GM23338 (cell line): ENCODE data around the gene COL25A1. TPM values are rescaled to one million over a fixed set of nuclear protein-coding genes. Genes with fewer than 3 reads are reported as not detected.

Source experiments
- ATAC-seq: fragments of 200-7000 bp; cut with Tn5 transposase; 3 replicates; pipeline ENCODE4 v1.9.1; 2020
- DNase-seq: peaks from one replicate; pipeline ENCODE4 v3.0.0-alpha.2; 2015; ENCODE audit warnings: low spot score
- H2AFZ ChIP-seq: fragments of 200-600 bp; sonication (generic); 2 replicates; pipeline ENCODE4 v1.8.0; 2016; ENCODE audit warnings: antibody characterized with exemption, mild to moderate bottlenecking, moderate library complexity
- H3F3A ChIP-seq: fragments of 200-600 bp; sonication (generic); replicated peaks from 2 replicates; pipeline ENCODE4 v1.8.0; 2017; ENCODE audit warnings: antibody characterized with exemption, mixed run types, low read depth
- H3K27ac ChIP-seq: fragments of 200-600 bp; sonication (generic); 2 replicates; pipeline ENCODE4 v1.6.1; 2016; ENCODE audit warnings: low read depth
- H3K27me3 ChIP-seq: fragments of 200-600 bp; sonication (generic); 2 replicates; pipeline ENCODE4 v1.8.0; 2016; ENCODE audit warnings: mild to moderate bottlenecking, mixed run types, moderate library complexity; ENCODE audit not compliant: insufficient read depth
- H3K36me3 ChIP-seq: fragments of 200-600 bp; sonication (generic); 2 replicates; pipeline ENCODE4 v1.8.0; 2016; ENCODE audit warnings: mild to moderate bottlenecking; ENCODE audit not compliant: insufficient read depth
- H3K4me1 ChIP-seq: fragments of 200-600 bp; sonication (generic); 2 replicates; pipeline ENCODE4 v1.8.0; 2016; ENCODE audit warnings: mild to moderate bottlenecking, moderate library complexity; ENCODE audit not compliant: insufficient read depth
- H3K4me2 ChIP-seq: fragments of 200-600 bp; sonication (generic); 2 replicates; pipeline ENCODE4 v1.7.1; 2017; ENCODE audit warnings: mixed run types
- H3K4me3 ChIP-seq: fragments of 200-600 bp; sonication (generic); 2 replicates; pipeline ENCODE4 v1.6.1; 2016; ENCODE audit warnings: mixed run types
- H3K79me2 ChIP-seq: fragments of 200-600 bp; sonication (generic); replicated peaks from 2 replicates; pipeline ENCODE4 v1.8.0; 2017; ENCODE audit warnings: mild to moderate bottlenecking; ENCODE audit not compliant: insufficient read depth
- H3K9me2 ChIP-seq: fragments of 200-600 bp; sonication (generic); 2 replicates; pipeline ENCODE4 v1.8.0; 2017; ENCODE audit not compliant: insufficient read depth
- H4K20me1 ChIP-seq: fragments of 200-600 bp; sonication (generic); replicated peaks from 2 replicates; pipeline ENCODE4 v1.8.0; 2017; ENCODE audit warnings: mild to moderate bottlenecking; ENCODE audit not compliant: insufficient read depth
- H3K27ac Mint-ChIP-seq: 2 replicates; pipeline ENCODE4 v1.8.0; 2020; ENCODE audit warnings: inconsistent platforms, mild to moderate bottlenecking, moderate library complexity, mixed read lengths
- H3K27me3 Mint-ChIP-seq: 3 replicates; pipeline ENCODE4 v1.8.0; 2022; ENCODE audit warnings: low read depth, mild to moderate bottlenecking, moderate library complexity, mixed read lengths, inconsistent platforms; ENCODE audit not compliant: insufficient read depth, poor library complexity
- H3K36me3 Mint-ChIP-seq: 3 replicates; pipeline ENCODE4 v1.8.0; 2021; ENCODE audit warnings: low read depth, mild to moderate bottlenecking, inconsistent platforms, moderate library complexity, mixed read lengths
- H3K4me1 Mint-ChIP-seq: 3 replicates; pipeline ENCODE4 v1.8.0; 2020; ENCODE audit warnings: mild to moderate bottlenecking, inconsistent platforms, mixed read lengths
- H3K4me3 Mint-ChIP-seq: 3 replicates; pipeline ENCODE4 v1.8.0; 2021; ENCODE audit warnings: moderate library complexity, mild to moderate bottlenecking, inconsistent platforms, mixed read lengths
- H3K9me3 Mint-ChIP-seq: 3 replicates; pipeline ENCODE4 v1.8.0; 2020; ENCODE audit warnings: moderate library complexity, mild to moderate bottlenecking, inconsistent platforms, mixed read lengths
- CREB1 ChIP-seq: fragments of 250-450 bp; sonication (Bioruptor Pico); IDR thresholded peaks from 2 replicates; pipeline ENCODE4 v1.5.0; 2020; ENCODE audit warnings: low read depth, mild to moderate bottlenecking, moderate library complexity
- EZH2 ChIP-seq: fragments of 200-600 bp; sonication (generic); IDR thresholded peaks from one replicate; pipeline ENCODE4 v1.8.0; 2017; ENCODE audit warnings: antibody characterized with exemption, mild to moderate bottlenecking, low read depth; ENCODE audit not compliant: unreplicated experiment
- EZH2phosphoT487 ChIP-seq: fragments of 200-600 bp; sonication (generic); IDR thresholded peaks from one replicate; pipeline ENCODE4 v1.8.1; 2018; ENCODE audit warnings: antibody characterized with exemption; ENCODE audit not compliant: unreplicated experiment
- JUNB ChIP-seq: IDR thresholded peaks from one replicate; pipeline ENCODE4 v1.6.1; 2016; ENCODE audit warnings: antibody characterized with exemption; ENCODE audit not compliant: unreplicated experiment
- NANOG ChIP-seq: IDR thresholded peaks from 2 replicates; pipeline ENCODE4 v1.6.1; 2016; ENCODE audit warnings: antibody characterized with exemption, borderline replicate concordance
- POLR2AphosphoS5 ChIP-seq: IDR thresholded peaks from 2 replicates; pipeline ENCODE4 v1.6.1; 2016; ENCODE audit warnings: antibody characterized with exemption, low read depth
- REST ChIP-seq: IDR thresholded peaks from one replicate; pipeline ENCODE4 v1.6.1; 2018; ENCODE audit warnings: antibody characterized with exemption; ENCODE audit not compliant: unreplicated experiment
- STAT1 ChIP-seq: IDR thresholded peaks from one replicate; pipeline ENCODE4 v1.6.1; 2016; ENCODE audit warnings: antibody characterized with exemption; ENCODE audit not compliant: unreplicated experiment
- ZNF114 ChIP-seq: fragments of 250-450 bp; sonication (Bioruptor Pico); IDR thresholded peaks from 2 replicates; pipeline ENCODE4 v1.5.0; 2020; ENCODE audit warnings: mild to moderate bottlenecking, moderate library complexity
- ZNF331 ChIP-seq: fragments of 250-450 bp; sonication (Bioruptor Pico); IDR thresholded peaks from 2 replicates; pipeline ENCODE4 v1.5.0; 2020; ENCODE audit warnings: low read depth, mild to moderate bottlenecking, moderate library complexity
- polyA plus RNA-seq: library from polyadenylated mRNA; unstranded; fragments of >200 nt; fragmentation: Nextera tagmentation; extraction: Ambion mirVana; gene quantifications from 2 replicates; pipeline ENCODE4 v1.2.1, GENCODE V29; 2016
- total RNA-seq: library from RNA; depleted of rRNA; stranded (reverse); fragments of >200 nt; shearing (Covaris generic); gene quantifications from 2 replicates; pipeline ENCODE4 v1.2.3, GENCODE V29; 2014
- TF ChIP-seq, protein P1 (sequence below): IDR thresholded peaks from 2 replicates; pipeline ENCODE4 v1.6.1; 2016; ENCODE audit warnings: antibody characterized with exemption
- TF ChIP-seq, protein P2 (sequence below), 2 experiments: fragments of 200-600 bp in 1 of 2; sonication (generic) in 1 of 2; conservative IDR thresholded peaks; 2 replicates each; pipeline versions ENCODE4 v1.5.1 to v1.6.1; 2016 to 2017; ENCODE audit warnings: antibody characterized with exemption in 2 of 2, low read depth in 2 of 2, mild to moderate bottlenecking in 2 of 2, moderate library complexity in 1 of 2
- TF ChIP-seq, protein P3 (sequence below): fragments of 250-450 bp; sonication (Bioruptor Pico); IDR thresholded peaks from 2 replicates; pipeline ENCODE4 v1.5.0; 2020; ENCODE audit warnings: mild to moderate bottlenecking, moderate library complexity

The COL25A1 gene
- total and polyA plus RNA-seq, 2 experiments from 2014 or later = 3.9 to 5.6 TPM

GRCh38 chr4:108965472-108966076 lies 336.9 kb downstream of the COL25A1 start:
- H2AFZ ChIP-seq = no peak overlapping the region
- no peak overlapping the region for H3K4me2 ChIP-seq
- H3K27me3 ChIP-seq = no peaks in the 10 kb centered on the region
- no peaks in the 10 kb centered on the region for H3K9me2 ChIP-seq
- no peak for DNase-seq
- H3K4me3 ChIP-seq = no peak overlapping the region
- Mint-ChIP-seq H3K4me1 (peaks cover 13% of the 10 kb centered on the region; the same call in 2 of the 3 replicates), H3K4me3 (no peak overlapping the region), H3K36me3 (no peaks in the 10 kb centered on the region), H3K27me3 (peaks cover 2% of the 10 kb centered on the region), H3K27ac (no peak overlapping the region), H3K9me3 (no peaks in the 10 kb centered on the region)
- H3K79me2 ChIP-seq = no peaks in the 10 kb centered on the region
- H3K4me1 ChIP-seq = no peaks in the 10 kb centered on the region
- H3K27ac ChIP-seq = no peak overlapping the region
- H3F3A ChIP-seq = no peaks in the 10 kb centered on the region
- H3K36me3 ChIP-seq = no peaks in the 10 kb centered on the region
- TF ChIP-seq REST (no peak), ZNF331 (CRISPR knock-in tag) (no peak), EZH2 (no peak), JUNB (no peak), CREB1 (CRISPR knock-in tag) (no peak), NANOG (no peak), STAT1 (no peak), EZH2phosphoT487 (no peak), ZNF114 (CRISPR knock-in tag) (no peak), POLR2AphosphoS5 (no peak)
- TF ChIP-seq, protein P1, sequence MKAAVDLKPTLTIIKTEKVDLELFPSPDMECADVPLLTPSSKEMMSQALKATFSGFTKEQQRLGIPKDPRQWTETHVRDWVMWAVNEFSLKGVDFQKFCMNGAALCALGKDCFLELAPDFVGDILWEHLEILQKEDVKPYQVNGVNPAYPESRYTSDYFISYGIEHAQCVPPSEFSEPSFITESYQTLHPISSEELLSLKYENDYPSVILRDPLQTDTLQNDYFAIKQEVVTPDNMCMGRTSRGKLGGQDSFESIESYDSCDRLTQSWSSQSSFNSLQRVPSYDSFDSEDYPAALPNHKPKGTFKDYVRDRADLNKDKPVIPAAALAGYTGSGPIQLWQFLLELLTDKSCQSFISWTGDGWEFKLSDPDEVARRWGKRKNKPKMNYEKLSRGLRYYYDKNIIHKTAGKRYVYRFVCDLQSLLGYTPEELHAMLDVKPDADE = no peak
- TF ChIP-seq, protein P2, sequence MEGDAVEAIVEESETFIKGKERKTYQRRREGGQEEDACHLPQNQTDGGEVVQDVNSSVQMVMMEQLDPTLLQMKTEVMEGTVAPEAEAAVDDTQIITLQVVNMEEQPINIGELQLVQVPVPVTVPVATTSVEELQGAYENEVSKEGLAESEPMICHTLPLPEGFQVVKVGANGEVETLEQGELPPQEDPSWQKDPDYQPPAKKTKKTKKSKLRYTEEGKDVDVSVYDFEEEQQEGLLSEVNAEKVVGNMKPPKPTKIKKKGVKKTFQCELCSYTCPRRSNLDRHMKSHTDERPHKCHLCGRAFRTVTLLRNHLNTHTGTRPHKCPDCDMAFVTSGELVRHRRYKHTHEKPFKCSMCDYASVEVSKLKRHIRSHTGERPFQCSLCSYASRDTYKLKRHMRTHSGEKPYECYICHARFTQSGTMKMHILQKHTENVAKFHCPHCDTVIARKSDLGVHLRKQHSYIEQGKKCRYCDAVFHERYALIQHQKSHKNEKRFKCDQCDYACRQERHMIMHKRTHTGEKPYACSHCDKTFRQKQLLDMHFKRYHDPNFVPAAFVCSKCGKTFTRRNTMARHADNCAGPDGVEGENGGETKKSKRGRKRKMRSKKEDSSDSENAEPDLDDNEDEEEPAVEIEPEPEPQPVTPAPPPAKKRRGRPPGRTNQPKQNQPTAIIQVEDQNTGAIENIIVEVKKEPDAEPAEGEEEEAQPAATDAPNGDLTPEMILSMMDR (conservative IDR thresholded peaks at IDR 0.05; ENCODE audit: low read depth in 2 of 2) = no peak
- TF ChIP-seq, protein P3, sequence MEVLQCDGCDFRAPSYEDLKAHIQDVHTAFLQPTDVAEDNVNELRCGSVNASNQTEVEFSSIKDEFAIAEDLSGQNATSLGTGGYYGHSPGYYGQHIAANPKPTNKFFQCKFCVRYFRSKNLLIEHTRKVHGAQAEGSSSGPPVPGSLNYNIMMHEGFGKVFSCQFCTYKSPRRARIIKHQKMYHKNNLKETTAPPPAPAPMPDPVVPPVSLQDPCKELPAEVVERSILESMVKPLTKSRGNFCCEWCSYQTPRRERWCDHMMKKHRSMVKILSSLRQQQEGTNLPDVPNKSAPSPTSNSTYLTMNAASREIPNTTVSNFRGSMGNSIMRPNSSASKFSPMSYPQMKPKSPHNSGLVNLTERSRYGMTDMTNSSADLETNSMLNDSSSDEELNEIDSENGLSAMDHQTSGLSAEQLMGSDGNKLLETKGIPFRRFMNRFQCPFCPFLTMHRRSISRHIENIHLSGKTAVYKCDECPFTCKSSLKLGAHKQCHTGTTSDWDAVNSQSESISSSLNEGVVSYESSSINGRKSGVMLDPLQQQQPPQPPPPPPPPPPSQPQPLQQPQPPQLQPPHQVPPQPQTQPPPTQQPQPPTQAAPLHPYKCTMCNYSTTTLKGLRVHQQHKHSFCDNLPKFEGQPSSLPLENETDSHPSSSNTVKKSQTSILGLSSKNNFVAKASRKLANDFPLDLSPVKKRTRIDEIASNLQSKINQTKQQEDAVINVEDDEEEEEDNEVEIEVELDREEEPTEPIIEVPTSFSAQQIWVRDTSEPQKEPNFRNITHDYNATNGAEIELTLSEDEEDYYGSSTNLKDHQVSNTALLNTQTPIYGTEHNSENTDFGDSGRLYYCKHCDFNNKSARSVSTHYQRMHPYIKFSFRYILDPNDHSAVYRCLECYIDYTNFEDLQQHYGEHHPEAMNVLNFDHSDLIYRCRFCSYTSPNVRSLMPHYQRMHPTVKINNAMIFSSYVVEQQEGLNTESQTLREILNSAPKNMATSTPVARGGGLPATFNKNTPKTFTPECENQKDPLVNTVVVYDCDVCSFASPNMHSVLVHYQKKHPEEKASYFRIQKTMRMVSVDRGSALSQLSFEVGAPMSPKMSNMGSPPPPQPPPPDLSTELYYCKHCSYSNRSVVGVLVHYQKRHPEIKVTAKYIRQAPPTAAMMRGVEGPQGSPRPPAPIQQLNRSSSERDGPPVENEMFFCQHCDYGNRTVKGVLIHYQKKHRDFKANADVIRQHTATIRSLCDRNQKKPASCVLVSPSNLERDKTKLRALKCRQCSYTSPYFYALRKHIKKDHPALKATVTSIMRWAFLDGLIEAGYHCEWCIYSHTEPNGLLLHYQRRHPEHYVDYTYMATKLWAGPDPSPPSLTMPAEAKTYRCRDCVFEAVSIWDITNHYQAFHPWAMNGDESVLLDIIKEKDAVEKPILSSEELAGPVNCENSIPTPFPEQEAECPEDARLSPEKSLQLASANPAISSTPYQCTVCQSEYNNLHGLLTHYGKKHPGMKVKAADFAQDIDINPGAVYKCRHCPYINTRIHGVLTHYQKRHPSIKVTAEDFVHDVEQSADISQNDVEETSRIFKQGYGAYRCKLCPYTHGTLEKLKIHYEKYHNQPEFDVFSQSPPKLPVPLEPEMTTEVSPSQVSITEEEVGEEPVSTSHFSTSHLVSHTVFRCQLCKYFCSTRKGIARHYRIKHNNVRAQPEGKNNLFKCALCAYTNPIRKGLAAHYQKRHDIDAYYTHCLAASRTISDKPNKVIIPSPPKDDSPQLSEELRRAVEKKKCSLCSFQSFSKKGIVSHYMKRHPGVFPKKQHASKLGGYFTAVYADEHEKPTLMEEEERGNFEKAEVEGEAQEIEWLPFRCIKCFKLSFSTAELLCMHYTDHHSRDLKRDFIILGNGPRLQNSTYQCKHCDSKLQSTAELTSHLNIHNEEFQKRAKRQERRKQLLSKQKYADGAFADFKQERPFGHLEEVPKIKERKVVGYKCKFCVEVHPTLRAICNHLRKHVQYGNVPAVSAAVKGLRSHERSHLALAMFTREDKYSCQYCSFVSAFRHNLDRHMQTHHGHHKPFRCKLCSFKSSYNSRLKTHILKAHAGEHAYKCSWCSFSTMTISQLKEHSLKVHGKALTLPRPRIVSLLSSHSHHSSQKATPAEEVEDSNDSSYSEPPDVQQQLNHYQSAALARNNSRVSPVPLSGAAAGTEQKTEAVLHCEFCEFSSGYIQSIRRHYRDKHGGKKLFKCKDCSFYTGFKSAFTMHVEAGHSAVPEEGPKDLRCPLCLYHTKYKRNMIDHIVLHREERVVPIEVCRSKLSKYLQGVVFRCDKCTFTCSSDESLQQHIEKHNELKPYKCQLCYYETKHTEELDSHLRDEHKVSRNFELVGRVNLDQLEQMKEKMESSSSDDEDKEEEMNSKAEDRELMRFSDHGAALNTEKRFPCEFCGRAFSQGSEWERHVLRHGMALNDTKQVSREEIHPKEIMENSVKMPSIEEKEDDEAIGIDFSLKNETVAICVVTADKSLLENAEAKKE (CRISPR knock-in tag) = no peak
- ATAC-seq = no peak
- H4K20me1 ChIP-seq = no peaks in the 10 kb centered on the region
